BJ (cell line): ENCODE data around the gene TFEB. TPM values are rescaled to one million over a fixed set of nuclear protein-coding genes. Genes with fewer than 3 reads are reported as not detected.

Experiments used
- CTCF ChIA-PET: fragments of 350-600 bp; formaldehyde crosslinking; extraction: SDS; loops from one replicate; lab custom pipeline; 2021; ENCODE audit warnings: antibody characterized with exemption, inconsistent platforms; lab: Yijun Ruan, JAX
- POLR2A ChIA-PET: fragments of 300-600 bp; sonication (Branson Sonifier 250); formaldehyde crosslinking; extraction: SDS; loops from one replicate; lab custom pipeline; 2021; ENCODE audit warnings: antibody characterized with exemption; lab: Charles Lee
- DNase-seq: peaks from one replicate; pipeline ENCODE4 v3.0.0-alpha.2; 2011; ENCODE audit warnings: low read depth
- H3K27me3 ChIP-seq: 2 replicates; pipeline ENCODE4 v1.6.0; 2011; ENCODE audit warnings: low read length; ENCODE audit not compliant: control insufficient read depth, insufficient read depth
- H3K36me3 ChIP-seq: 2 replicates; pipeline ENCODE4 v1.5.1; 2011; ENCODE audit warnings: low read length; ENCODE audit not compliant: control insufficient read depth, insufficient read depth
- H3K4me3 ChIP-seq: 2 replicates; pipeline ENCODE4 v1.5.1; 2011; ENCODE audit warnings: low read depth, mild to moderate bottlenecking, control low read depth, low read length
- polyA plus RNA-seq: library from polyadenylated mRNA; depleted of rRNA; stranded (reverse); fragments of >200 nt; gene quantifications from 2 replicates; pipeline ENCODE4 v1.2.3, GENCODE V29; 2011
- TF ChIP-seq, protein P1 (sequence below): IDR thresholded peaks from 2 replicates; pipeline ENCODE4 v1.5.1; 2011; ENCODE audit warnings: low read depth, mild to moderate bottlenecking, control low read depth, inconsistent platforms, low read length, moderate library complexity; ENCODE audit not compliant: insufficient read depth

Gene TFEB
- polyA plus RNA-seq, 1 experiment = 21.9 TPM

DNA sequence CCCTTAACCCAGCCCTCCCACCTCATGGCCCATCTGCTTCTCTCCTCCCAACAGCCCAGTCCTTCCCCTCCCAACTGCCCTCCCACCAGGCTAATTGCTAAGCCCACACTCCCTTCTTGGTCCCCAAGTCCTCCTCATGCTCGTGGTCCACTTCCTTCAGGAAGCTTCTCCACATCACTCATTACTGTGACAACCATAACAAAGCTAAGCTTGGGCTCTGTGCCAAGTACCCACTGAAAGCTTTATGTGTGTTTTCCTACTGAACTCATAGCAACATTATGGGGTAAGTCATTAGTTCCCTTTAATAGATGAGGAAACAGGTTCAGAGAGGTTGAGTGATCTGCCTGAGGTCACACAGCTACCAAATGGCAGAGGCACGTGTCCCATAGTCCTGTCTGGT lies 28.1 kb upstream of the TFEB start:
- DNase-seq = no peak
- CTCF ChIA-PET = interaction anchor here (1.0 to 2.0 kb wide), 6 partner anchors 9 to 395 kb away, joined by 3 to 7 read pairs (median 6); partner anchors contain the start of gene TFEB
- POLR2A ChIA-PET = no interaction called here
- no peaks in the 10 kb centered on the region for H3K36me3 ChIP-seq
- TF ChIP-seq, protein P1, sequence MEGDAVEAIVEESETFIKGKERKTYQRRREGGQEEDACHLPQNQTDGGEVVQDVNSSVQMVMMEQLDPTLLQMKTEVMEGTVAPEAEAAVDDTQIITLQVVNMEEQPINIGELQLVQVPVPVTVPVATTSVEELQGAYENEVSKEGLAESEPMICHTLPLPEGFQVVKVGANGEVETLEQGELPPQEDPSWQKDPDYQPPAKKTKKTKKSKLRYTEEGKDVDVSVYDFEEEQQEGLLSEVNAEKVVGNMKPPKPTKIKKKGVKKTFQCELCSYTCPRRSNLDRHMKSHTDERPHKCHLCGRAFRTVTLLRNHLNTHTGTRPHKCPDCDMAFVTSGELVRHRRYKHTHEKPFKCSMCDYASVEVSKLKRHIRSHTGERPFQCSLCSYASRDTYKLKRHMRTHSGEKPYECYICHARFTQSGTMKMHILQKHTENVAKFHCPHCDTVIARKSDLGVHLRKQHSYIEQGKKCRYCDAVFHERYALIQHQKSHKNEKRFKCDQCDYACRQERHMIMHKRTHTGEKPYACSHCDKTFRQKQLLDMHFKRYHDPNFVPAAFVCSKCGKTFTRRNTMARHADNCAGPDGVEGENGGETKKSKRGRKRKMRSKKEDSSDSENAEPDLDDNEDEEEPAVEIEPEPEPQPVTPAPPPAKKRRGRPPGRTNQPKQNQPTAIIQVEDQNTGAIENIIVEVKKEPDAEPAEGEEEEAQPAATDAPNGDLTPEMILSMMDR = no peak
- no peak overlapping the region for H3K4me3 ChIP-seq
- peaks cover 1% of the 10 kb centered on the region; the same call in 1 of the 2 replicates for H3K27me3 ChIP-seq

- Histone ChIP-seq H3K36me3 (no peaks in the 10 kb centered on the region), H3K27me3 (peaks cover 8% of the 10 kb centered on the region), H3K4me3 (no peak overlapping the region)
- no peak for DNase-seq
- TF ChIP-seq, protein P1 = no peak
- CTCF ChIA-PET = interaction anchor here (1.9 kb wide), 1 partner anchor 16 kb away, joined by 5 read pairs; no protein-coding TSS in a partner anchor
- POLR2A ChIA-PET = no interaction called here
Observed at GRCh38 chr6:41759905-41760579, 24.6 kb upstream of the TFEB start.

DNA sequence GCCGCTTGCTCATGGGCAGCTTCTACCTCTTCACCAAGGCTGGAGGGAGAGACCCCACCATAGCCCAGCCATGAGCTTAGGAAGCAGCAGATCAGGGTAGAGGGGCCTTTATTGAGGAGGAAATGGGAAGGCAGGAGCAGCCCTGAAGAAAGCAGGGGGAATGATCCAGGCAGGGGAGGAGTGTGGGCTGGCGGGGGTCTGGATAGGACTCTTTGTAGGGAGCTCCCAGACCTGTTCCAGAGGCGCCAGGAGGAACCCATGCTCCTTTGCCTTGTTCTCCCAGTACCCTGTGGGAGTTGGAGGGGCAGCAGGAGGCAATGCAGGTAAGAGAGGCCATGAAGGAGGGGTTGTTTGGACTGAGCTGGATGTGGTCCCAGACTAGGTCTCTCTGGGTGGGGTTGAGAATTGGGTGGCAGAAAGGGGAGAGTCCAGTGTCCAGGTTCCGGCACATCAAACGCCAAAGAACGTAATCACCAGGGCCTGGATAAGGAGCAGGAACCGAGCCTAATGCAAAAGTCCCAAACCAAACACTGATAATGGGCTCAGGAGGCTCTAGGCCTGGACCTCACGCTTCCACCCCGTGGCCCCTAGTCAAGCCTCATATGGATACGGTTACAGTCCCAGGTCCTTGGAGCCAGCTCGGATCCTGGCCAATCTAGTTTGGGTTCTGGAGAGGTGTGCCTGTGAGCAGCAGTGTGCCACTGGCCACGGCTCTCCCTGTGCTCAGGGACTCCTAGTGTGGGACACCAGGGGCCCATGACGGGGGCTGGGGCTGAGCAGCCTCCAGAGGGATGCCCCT lies 23.9 kb upstream of the TFEB start:
- TF ChIP-seq, protein P1 = no peak
- Histone ChIP-seq H3K27me3 (peaks cover 8% of the 10 kb centered on the region), H3K36me3 (no peaks in the 10 kb centered on the region), H3K4me3 (no peak overlapping the region)
- ChIA-PET POLR2A (no interaction called here), CTCF (interaction anchor here (1.2 to 1.9 kb wide), 2 partner anchors 17 to 25 kb away, joined by 3 to 5 read pairs; no protein-coding TSS in a partner anchor)
- DNase-seq = no peak

DNA sequence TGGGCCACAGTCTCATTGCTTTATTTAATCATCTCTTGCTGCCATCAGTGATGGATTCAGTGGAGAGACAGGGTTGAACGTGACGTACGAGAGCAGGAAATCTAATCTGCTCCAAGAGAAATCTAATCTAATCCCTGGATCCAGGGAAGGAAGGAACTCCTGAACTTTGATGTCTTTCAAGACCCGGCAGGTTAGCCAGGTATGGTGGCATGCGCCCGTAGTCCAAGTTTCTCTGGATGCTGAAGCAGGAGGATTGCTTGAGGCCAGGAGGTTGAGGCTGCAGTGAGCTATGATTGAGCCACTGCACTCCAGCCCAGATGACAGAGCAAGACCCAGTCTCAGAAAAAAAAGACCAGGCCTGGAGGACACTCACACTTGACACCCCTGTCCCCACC lies 23.2 kb upstream of the TFEB start:
- no peak for DNase-seq
- ChIA-PET POLR2A (no interaction called here), CTCF (interaction anchor here (1.2 kb wide), 1 partner anchor 24 kb away, joined by 3 read pairs; no protein-coding TSS in a partner anchor)
- no peaks in the 10 kb centered on the region for H3K36me3 ChIP-seq
- TF ChIP-seq, protein P1 = no peak
- H3K4me3 ChIP-seq = no peak overlapping the region
- H3K27me3 ChIP-seq = peaks cover 11% of the 10 kb centered on the region

DNA sequence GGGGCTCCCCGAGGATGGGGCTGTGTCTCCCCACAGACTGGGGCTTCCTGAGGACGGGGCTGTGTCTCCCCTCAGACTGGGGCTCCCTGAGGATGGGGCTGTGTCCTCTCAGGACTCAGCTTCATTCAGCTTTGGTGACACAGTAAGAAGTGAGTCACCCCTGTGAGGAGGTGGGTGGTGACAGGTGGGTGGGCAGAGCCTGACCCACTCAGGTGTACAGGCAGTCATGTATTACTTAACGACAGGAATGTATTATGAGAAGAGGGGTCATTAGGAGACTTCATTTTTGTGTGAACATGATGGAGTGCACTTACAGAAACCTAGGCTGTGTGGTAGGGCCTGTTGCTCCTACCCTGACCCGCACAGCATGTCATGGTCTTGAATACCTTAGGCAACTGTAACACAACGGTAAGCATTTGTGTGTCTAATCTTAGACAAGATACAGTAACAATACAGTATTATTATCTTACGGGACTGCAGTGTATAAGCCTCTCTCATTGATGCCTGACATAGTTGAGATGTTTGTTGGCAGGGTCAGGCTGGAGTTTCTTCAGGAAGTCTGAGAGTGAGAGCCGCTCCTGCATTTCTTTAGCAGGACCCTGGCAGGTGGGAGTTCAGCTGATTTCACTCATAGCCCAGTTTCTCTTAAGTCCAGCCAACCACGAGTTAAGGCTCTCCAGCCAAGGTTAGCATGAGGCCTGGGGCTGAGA lies 22.7 kb upstream of the TFEB start:
- Histone ChIP-seq H3K27me3 (peaks cover 11% of the 10 kb centered on the region), H3K36me3 (no peaks in the 10 kb centered on the region), H3K4me3 (no peak overlapping the region)
- TF ChIP-seq, protein P1 = no peak
- no peak for DNase-seq
- POLR2A ChIA-PET = no interaction called here
- CTCF ChIA-PET = no interaction called here
